ENCODE measurements around the gene FSD1L. TPM values are rescaled to one million over a fixed set of nuclear protein-coding genes. Genes with fewer than 3 reads are reported as not detected.

FSD1L gene
- total and polyA plus RNA-seq, 2 of the 13 experiments (the other 11 are each of a cell fraction or from before 2014, with no cell fraction given), result 4.1 to 5.1 TPM

DNA sequence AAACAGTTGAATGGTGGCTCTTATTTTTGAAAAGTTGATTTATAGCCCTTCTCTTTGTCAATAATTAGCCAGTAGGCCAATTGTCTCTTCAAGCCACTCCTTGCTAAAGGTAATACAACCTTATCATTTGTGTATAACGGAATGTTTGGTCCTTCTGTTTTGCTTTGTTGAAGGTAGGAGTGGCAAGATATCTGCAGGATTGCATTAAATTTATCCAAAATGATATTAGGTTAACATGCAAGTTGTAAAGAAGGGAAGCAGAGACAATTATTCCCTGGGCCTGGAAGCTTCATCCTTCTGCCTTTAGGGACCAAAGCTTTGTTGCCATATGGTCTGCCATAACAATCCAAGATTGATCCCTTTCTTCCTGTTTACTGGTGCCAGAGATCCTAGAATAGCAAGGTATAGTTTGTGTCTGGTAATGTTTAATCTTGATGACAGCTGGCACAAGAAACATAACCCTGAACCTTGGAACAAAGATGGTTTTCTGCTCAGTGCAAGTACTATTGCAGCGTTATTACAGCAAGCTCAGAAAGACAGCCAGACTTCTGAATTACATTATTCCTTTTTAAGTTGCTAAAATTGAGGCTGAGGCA lies 15.5 kb upstream of the FSD1L start (continued):
- TF ChIP-seq, protein P1, sequence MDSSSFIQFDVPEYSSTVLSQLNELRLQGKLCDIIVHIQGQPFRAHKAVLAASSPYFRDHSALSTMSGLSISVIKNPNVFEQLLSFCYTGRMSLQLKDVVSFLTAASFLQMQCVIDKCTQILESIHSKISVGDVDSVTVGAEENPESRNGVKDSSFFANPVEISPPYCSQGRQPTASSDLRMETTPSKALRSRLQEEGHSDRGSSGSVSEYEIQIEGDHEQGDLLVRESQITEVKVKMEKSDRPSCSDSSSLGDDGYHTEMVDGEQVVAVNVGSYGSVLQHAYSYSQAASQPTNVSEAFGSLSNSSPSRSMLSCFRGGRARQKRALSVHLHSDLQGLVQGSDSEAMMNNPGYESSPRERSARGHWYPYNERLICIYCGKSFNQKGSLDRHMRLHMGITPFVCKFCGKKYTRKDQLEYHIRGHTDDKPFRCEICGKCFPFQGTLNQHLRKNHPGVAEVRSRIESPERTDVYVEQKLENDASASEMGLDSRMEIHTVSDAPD (CRISPR knock-in tag; IDR thresholded peaks at IDR 0.05), result peak; percentile 78
- TF ChIP-seq ZNF24 (IDR thresholded peaks at IDR 0.05), result no peak
- TF ChIP-seq TMF1 (CRISPR knock-in tag; IDR thresholded peaks at IDR 0.05; ENCODE audit: low read depth), result no peak
- no peak for TF ChIP-seq ZEB1 (IDR thresholded peaks at IDR 0.05; ENCODE audit: insufficient replicate concordance, low read depth)
- peak; percentile 46; the same call in 1 of the 2 replicates for TF ChIP-seq ARID4A (CRISPR knock-in tag; IDR thresholded peaks at IDR 0.05; ENCODE audit: borderline replicate concordance)
- no peak for TF ChIP-seq SSRP1 (CRISPR knock-in tag; IDR thresholded peaks at IDR 0.05)
- no peak for TF ChIP-seq PHF5A (CRISPR knock-in tag; IDR thresholded peaks at IDR 0.05; ENCODE audit: low read depth, unreplicated experiment)
- peak; percentile 80; the same call in 1 of the 2 replicates for TF ChIP-seq SIX1 (CRISPR knock-in tag; IDR thresholded peaks at IDR 0.05; ENCODE audit: borderline replicate concordance)
- no peak for TF ChIP-seq ZNF605 (CRISPR knock-in tag; IDR thresholded peaks at IDR 0.05)
- TF ChIP-seq NCOA1 (CRISPR knock-in tag; IDR thresholded peaks at IDR 0.05), result no peak
- no peak for TF ChIP-seq ZNF558 (CRISPR knock-in tag; IDR thresholded peaks at IDR 0.05; ENCODE audit: borderline replicate concordance)
- no peak for TF ChIP-seq ZNF782 (CRISPR knock-in tag; IDR thresholded peaks at IDR 0.05; ENCODE audit: borderline replicate concordance)
- TF ChIP-seq SAP130 (CRISPR knock-in tag; IDR thresholded peaks at IDR 0.05; ENCODE audit: low read depth), result peak; percentile 83
- TF ChIP-seq SOX13 (IDR thresholded peaks at IDR 0.05), result peak; percentile 52; the same call in 1 of the 2 replicates
- peak in 1 of 2 experiments; percentile 90; a peak in 2 of 4 replicates for TF ChIP-seq SOX13 (CRISPR knock-in tag; conservative IDR thresholded peaks at IDR 0.05 in 1 of 2, IDR thresholded peaks at IDR 0.05 in 1 of 2)
- TF ChIP-seq SNAI1 (CRISPR knock-in tag; IDR thresholded peaks at IDR 0.05; ENCODE audit: borderline replicate concordance), result no peak
- peak; percentile 63 for TF ChIP-seq CREM (IDR thresholded peaks at IDR 0.05)
- TF ChIP-seq CREM (CRISPR knock-in tag; IDR thresholded peaks at IDR 0.05), result no peak
- TF ChIP-seq, protein P2, sequence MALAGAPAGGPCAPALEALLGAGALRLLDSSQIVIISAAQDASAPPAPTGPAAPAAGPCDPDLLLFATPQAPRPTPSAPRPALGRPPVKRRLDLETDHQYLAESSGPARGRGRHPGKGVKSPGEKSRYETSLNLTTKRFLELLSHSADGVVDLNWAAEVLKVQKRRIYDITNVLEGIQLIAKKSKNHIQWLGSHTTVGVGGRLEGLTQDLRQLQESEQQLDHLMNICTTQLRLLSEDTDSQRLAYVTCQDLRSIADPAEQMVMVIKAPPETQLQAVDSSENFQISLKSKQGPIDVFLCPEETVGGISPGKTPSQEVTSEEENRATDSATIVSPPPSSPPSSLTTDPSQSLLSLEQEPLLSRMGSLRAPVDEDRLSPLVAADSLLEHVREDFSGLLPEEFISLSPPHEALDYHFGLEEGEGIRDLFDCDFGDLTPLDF (CRISPR knock-in tag; IDR thresholded peaks at IDR 0.05), result 0 out of 2 replicates have a peak, but pooled peaks have one; percentile 24
- no peak for TF ChIP-seq ZBTB1 (CRISPR knock-in tag; IDR thresholded peaks at IDR 0.05; ENCODE audit: borderline replicate concordance)
- TF ChIP-seq IRF2 (CRISPR knock-in tag; IDR thresholded peaks at IDR 0.05), result peak; percentile 76; the same call in 1 of the 2 replicates
- TF ChIP-seq GRHL1 (CRISPR knock-in tag; conservative IDR thresholded peaks at IDR 0.05), result no peak

Measured in HepG2 (cell line).